PC-9 (cell line): ENCODE data around the gene TRIP13.

Experiments used
- EZH2 ChIP-seq: fragments of 200-600 bp; sonication (generic); IDR thresholded peaks from 2 replicates; pipeline ENCODE4 v1.8.0; 2017; ENCODE audit warnings: antibody characterized with exemption, low read depth
- TF ChIP-seq, protein P1 (sequence below): fragments of 200-600 bp; sonication (generic); conservative IDR thresholded peaks from 2 replicates; pipeline ENCODE4 v1.6.1; 2017; ENCODE audit warnings: mixed run types, antibody characterized with exemption, mild to moderate bottlenecking, moderate library complexity

- TF ChIP-seq, protein P1, sequence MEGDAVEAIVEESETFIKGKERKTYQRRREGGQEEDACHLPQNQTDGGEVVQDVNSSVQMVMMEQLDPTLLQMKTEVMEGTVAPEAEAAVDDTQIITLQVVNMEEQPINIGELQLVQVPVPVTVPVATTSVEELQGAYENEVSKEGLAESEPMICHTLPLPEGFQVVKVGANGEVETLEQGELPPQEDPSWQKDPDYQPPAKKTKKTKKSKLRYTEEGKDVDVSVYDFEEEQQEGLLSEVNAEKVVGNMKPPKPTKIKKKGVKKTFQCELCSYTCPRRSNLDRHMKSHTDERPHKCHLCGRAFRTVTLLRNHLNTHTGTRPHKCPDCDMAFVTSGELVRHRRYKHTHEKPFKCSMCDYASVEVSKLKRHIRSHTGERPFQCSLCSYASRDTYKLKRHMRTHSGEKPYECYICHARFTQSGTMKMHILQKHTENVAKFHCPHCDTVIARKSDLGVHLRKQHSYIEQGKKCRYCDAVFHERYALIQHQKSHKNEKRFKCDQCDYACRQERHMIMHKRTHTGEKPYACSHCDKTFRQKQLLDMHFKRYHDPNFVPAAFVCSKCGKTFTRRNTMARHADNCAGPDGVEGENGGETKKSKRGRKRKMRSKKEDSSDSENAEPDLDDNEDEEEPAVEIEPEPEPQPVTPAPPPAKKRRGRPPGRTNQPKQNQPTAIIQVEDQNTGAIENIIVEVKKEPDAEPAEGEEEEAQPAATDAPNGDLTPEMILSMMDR: no peak
- no peak for TF ChIP-seq EZH2
Observed at GRCh38 chr5:858726-859125, 34.0 kb upstream of the TRIP13 start.
